ENCODE measurements around the gene CALCR.

CALCR gene

DNA sequence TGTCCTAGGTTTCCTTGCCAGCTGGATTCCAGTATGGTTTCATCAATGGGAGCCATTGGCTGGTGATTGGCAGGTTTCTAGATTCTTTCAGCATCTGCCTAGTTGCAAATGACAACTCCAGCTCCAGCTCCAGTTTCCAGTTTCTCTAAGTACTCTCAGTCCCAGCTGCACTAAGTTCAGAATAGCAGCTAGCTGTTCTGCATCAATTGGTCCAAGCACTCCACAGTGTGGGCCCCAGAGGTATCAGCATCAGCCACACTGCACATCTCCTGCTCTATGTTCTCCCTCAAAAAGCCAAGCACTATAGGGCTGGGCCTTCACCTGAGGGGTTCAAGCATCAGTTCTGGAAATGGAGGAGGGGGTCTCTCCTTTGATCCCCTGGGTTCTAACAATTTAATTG lies 198.9 kb downstream of the CALCR start:
- H3K4me3 ChIP-seq (replicated peaks; ENCODE audit: low read depth, low read length), result no peak overlapping the region
- TF ChIP-seq, protein P1, sequence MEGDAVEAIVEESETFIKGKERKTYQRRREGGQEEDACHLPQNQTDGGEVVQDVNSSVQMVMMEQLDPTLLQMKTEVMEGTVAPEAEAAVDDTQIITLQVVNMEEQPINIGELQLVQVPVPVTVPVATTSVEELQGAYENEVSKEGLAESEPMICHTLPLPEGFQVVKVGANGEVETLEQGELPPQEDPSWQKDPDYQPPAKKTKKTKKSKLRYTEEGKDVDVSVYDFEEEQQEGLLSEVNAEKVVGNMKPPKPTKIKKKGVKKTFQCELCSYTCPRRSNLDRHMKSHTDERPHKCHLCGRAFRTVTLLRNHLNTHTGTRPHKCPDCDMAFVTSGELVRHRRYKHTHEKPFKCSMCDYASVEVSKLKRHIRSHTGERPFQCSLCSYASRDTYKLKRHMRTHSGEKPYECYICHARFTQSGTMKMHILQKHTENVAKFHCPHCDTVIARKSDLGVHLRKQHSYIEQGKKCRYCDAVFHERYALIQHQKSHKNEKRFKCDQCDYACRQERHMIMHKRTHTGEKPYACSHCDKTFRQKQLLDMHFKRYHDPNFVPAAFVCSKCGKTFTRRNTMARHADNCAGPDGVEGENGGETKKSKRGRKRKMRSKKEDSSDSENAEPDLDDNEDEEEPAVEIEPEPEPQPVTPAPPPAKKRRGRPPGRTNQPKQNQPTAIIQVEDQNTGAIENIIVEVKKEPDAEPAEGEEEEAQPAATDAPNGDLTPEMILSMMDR (IDR thresholded peaks at IDR 0.05; ENCODE audit: low read depth, low read length, missing control alignments), result no peak
- DNase-seq (ENCODE audit: extremely low read depth, low read depth), result no peak

All from HFF-Myc (cell line).